GM13977 (cell line): ENCODE data around the gene CTCFL.

ENCODE experiments used
- DNase-seq: peaks from one replicate; pipeline ENCODE4 v3.0.0; 2012; ENCODE audit warnings: low spot score
- in situ Hi-C: fragments of 300-500 bp; cut with MboI; formaldehyde crosslinking; loops from one replicate; pipeline ENCODE4 v1.12.0; 2022; ENCODE audit warnings: low sequenced_read_pairs, low pct_unique_long_range_greater_than_20kb, mixed read lengths, inconsistent platforms; ENCODE audit not compliant: unreplicated experiment
- TF ChIP-seq, protein P1 (sequence below): IDR thresholded peaks from 2 replicates; pipeline ENCODE4 v1.5.1; 2012; ENCODE audit warnings: mild to moderate bottlenecking, control low read depth; ENCODE audit not compliant: insufficient read depth; ENCODE audit errors: extremely low read depth, missing control alignments

The CTCFL gene

DNA sequence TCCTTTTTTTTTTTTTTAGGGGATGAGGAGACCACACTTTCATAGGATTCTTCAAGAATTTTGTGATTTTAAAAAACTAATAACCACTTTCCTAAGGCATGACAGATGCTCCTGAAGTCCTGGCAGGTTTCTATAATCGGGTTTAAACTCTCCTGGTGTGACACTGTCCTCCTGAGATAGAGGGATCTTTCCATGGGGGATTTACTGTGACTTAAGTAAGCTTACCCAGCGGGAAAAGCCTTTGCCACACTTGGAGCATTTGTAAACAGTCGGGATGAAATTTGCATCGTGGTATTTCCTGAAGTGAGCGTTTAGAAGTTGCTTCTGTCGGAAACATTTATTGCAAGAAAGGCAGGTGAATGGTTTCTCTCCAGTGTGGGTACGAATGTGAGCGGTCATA lies 16.6 kb downstream of the CTCFL start:
- in situ Hi-C loops, result no loop called here
- TF ChIP-seq, protein P1, sequence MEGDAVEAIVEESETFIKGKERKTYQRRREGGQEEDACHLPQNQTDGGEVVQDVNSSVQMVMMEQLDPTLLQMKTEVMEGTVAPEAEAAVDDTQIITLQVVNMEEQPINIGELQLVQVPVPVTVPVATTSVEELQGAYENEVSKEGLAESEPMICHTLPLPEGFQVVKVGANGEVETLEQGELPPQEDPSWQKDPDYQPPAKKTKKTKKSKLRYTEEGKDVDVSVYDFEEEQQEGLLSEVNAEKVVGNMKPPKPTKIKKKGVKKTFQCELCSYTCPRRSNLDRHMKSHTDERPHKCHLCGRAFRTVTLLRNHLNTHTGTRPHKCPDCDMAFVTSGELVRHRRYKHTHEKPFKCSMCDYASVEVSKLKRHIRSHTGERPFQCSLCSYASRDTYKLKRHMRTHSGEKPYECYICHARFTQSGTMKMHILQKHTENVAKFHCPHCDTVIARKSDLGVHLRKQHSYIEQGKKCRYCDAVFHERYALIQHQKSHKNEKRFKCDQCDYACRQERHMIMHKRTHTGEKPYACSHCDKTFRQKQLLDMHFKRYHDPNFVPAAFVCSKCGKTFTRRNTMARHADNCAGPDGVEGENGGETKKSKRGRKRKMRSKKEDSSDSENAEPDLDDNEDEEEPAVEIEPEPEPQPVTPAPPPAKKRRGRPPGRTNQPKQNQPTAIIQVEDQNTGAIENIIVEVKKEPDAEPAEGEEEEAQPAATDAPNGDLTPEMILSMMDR, result no peak
- DNase-seq, result no peak

DNA sequence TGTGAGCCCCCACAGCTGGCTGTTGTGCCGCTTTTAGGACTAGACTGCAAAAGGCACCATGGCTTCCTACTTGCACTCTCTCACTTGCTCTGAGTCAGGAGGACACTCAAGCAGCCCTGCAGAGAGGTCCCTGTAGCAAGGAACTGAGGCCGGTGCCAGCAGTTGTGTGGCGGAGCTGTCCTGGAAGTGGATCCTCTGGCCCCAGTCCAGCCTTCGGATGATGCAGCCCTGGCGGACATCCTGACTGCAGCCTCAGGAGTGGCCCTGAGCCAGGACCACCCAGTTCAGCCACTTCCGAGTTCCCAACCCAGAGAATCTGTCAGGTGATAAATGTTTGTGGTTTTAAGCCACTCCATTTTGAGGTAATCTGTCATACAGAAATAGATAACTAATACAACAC lies 17.5 kb downstream of the CTCFL start:
- DNase-seq, result no peak
- TF ChIP-seq, protein P1, result no peak
- in situ Hi-C loops, result no loop called here

DNA sequence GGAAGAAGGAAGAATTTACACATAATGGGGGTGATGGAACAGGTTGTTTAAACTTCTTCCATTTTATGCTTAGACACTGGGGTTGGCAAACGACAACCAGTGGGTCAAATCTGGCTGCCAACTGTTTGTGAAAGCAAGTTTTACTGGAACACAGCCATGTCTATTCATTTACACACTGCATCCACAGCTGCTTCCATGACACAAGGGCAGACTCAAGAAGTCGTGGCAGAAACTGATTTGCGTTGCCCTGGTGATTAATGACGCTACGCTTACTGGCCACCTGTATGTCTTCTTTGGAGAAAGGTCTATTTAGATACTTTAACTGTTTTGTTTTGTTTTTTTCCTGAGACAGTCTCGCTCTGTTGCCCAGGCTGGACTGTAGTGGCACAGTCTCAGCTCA lies 19.0 kb downstream of the CTCFL start:
- DNase-seq, result no peak
- in situ Hi-C loops, result no loop called here
- TF ChIP-seq, protein P1, result no peak

DNA sequence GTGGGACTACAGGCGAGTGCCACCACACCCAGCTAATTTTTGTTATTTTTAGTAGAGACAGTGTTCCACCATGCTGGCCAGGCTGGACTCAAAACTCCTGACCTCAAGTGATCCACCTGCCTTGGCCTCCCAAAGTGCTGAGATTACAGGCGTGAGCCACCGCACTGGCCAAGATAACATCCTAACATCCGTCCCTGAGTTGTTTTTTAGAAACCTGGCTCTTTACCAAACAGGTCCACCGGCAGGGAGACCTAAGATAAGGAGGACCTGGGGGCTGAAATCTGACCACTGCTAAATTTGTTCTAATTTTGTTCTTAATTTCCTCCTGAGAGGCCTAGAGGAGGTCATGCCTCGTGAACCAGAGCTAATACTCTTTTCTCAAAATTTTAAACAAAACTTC lies 20.5 kb downstream of the CTCFL start:
- in situ Hi-C loops, result loop anchor here (5.0 kb wide), 1 partner anchor 117 kb away; no protein-coding TSS in a partner anchor
- no peak for DNase-seq
- TF ChIP-seq, protein P1, result no peak

DNA sequence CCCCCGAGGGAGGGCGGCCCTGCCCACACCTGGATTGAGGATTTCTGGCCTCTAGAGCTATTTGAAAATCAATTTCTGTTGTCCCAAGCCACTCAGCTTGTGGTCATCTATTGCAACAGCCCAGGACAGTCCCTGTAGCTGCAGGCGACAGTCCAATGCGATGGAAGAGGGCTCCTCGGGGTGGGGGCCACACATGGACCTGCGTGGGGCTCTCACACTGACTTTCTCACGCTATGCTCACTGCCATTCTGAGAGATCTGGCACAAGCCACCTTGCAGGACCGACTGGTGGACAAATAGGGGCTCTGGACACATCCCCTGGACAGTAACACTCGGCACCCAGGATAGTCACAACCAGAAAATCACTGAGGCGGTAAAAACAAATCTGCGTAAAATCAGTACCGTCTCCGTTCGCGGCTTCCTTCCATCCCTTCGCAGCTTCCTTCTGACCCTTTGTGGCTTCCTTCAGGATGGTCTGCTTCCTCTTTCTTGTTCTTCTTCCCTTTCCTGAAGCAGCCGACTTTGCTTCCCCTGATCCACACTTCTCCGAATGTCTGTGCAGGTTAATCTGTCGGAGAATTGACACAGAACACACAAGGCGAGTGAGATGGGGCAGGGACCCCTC lies 21.8 kb downstream of the CTCFL start:
- DNase-seq, result no peak
- in situ Hi-C loops, result loop anchor here (5.0 kb wide), 1 partner anchor 116 kb away; no protein-coding TSS in a partner anchor
- TF ChIP-seq, protein P1, result no peak

DNA sequence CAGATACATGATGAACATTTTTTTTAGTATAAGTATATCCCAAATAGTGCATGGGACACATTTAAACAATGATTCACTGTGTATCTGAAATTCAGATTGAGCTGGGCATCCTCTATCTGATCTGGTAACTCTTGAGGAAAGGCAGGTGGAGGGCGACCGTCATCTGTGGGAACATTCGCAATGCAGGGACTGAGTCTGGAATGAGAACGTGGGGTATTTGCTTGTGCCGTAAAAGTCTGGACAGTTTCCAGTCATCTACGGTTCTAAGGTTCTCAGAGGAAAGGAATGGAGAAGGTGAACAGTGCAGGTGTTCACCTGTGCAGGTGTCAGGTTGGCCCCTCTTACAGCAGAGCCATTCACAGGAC lies 22.6 kb downstream of the CTCFL start:
- in situ Hi-C loops, result loop anchor here (5.0 kb wide), 1 partner anchor 115 kb away; no protein-coding TSS in a partner anchor
- no peak for DNase-seq
- TF ChIP-seq, protein P1, result no peak
